DOHH2 (cell line): ENCODE measurements around the gene NKX2-3.

ENCODE experiments used
- H3F3A ChIP-seq: fragments of 200-600 bp; sonication (generic), shearing (Covaris generic); 2 replicates; pipeline ENCODE4 v1.6.0; 2016; ENCODE audit warnings: antibody characterized with exemption, mild to moderate bottlenecking; ENCODE audit not compliant: control insufficient read depth, insufficient read depth
- H3K27ac ChIP-seq: fragments of 200-600 bp; sonication (generic); 2 replicates; pipeline ENCODE4 v1.5.1; 2014; ENCODE audit warnings: low read depth, mild to moderate bottlenecking, low read length, moderate library complexity
- H3K27me3 ChIP-seq: fragments of 200-600 bp; sonication (generic); 2 replicates; pipeline ENCODE4 v1.6.1; 2014; ENCODE audit warnings: mild to moderate bottlenecking, low read length, mixed read lengths; ENCODE audit not compliant: control insufficient read depth
- H3K36me3 ChIP-seq: fragments of 200-600 bp; sonication (generic); 2 replicates; pipeline ENCODE4 v1.6.1; 2014; ENCODE audit warnings: mild to moderate bottlenecking, low read length, moderate library complexity, mixed read lengths; ENCODE audit not compliant: control insufficient read depth
- H3K4me1 ChIP-seq: fragments of 200-600 bp; sonication (generic); 2 replicates; pipeline ENCODE4 v1.6.1; 2014; ENCODE audit warnings: mild to moderate bottlenecking, low read length, mixed read lengths; ENCODE audit not compliant: control insufficient read depth
- H3K4me2 ChIP-seq: fragments of 200-600 bp; sonication (generic); 2 replicates; pipeline ENCODE4 v1.6.0; 2014; ENCODE audit warnings: mild to moderate bottlenecking, low read length, moderate library complexity
- H3K4me3 ChIP-seq: fragments of 200-600 bp; sonication (generic); 2 replicates; pipeline ENCODE4 v1.5.1; 2014; ENCODE audit warnings: mild to moderate bottlenecking, low read length, mixed read lengths
- H3K79me2 ChIP-seq: fragments of 200-600 bp; sonication (generic); 2 replicates; pipeline ENCODE4 v1.6.1; 2014; ENCODE audit warnings: mild to moderate bottlenecking, low read length, mixed read lengths; ENCODE audit not compliant: control insufficient read depth
- H3K9me2 ChIP-seq: fragments of 200-600 bp; sonication (generic); replicated peaks from 2 replicates; pipeline ENCODE4 v1.6.1; 2014; ENCODE audit warnings: mild to moderate bottlenecking, low read length, mixed read lengths; ENCODE audit not compliant: control insufficient read depth
- H3K9me3 ChIP-seq: fragments of 200-600 bp; sonication (generic); 2 replicates; pipeline ENCODE4 v1.6.1; 2014; ENCODE audit warnings: antibody characterized with exemption, low read length, mixed read lengths; ENCODE audit not compliant: control insufficient read depth, insufficient read depth
- H4K20me1 ChIP-seq: fragments of 200-600 bp; sonication (generic); 2 replicates; pipeline ENCODE4 v1.6.0; 2014; ENCODE audit warnings: low read depth, mild to moderate bottlenecking, antibody characterized with exemption, low read length, moderate library complexity; ENCODE audit not compliant: control insufficient read depth, insufficient read depth
- EZH2phosphoT487 ChIP-seq: fragments of 200-600 bp; sonication (generic); IDR thresholded peaks from 2 replicates; pipeline ENCODE4 v1.6.1; 2017; ENCODE audit warnings: borderline replicate concordance, mild to moderate bottlenecking, antibody characterized with exemption, low read length, moderate library complexity, mixed read lengths
- TF ChIP-seq, protein P1 (sequence below): fragments of 200-600 bp; sonication (generic); IDR thresholded peaks from one replicate; pipeline ENCODE4 v1.5.1; 2014; ENCODE audit warnings: antibody characterized with exemption, mild to moderate bottlenecking, low read depth, low read length; ENCODE audit not compliant: poor library complexity, severe bottlenecking

Gene NKX2-3

GRCh38 chr10:99524736-99525380 lies 7.9 kb upstream of the NKX2-3 start:
- TF ChIP-seq EZH2phosphoT487: no peak
- no peak overlapping the region for H3K27ac ChIP-seq
- H3K4me1 ChIP-seq: no peaks in the 10 kb centered on the region
- no peak overlapping the region for H3K4me2 ChIP-seq
- H4K20me1 ChIP-seq: no peaks in the 10 kb centered on the region
- H3K36me3 ChIP-seq: no peaks in the 10 kb centered on the region
- H3K9me3 ChIP-seq: no peaks in the 10 kb centered on the region
- H3K4me3 ChIP-seq: no peak overlapping the region
- no peaks in the 10 kb centered on the region for H3K9me2 ChIP-seq
- H3F3A ChIP-seq: no peaks in the 10 kb centered on the region
- H3K27me3 ChIP-seq: peaks cover 14% of the 10 kb centered on the region
- H3K79me2 ChIP-seq: no peaks in the 10 kb centered on the region

DNA sequence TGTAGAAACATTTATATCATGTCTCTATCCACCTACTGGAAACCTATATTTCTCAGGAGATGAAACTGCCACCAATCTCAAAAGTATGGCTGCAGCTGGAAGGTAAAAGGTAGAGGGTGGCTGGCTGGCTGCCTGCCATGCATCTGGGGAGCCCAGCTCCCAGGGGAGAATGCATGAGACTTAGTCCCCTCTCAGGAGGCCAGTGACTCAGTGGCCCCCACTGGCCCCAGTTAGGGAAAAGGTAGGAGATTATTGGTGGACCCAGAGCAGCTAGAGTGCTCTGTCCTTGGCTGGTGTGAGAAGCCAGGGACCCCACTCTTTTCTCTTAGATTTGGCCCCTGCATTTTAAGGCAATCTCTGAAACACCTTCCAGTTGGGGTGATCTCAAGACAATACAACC lies 6.8 kb upstream of the NKX2-3 start:
- H3K36me3 ChIP-seq: no peaks in the 10 kb centered on the region
- H4K20me1 ChIP-seq: no peaks in the 10 kb centered on the region
- H3K79me2 ChIP-seq: no peaks in the 10 kb centered on the region
- no peak overlapping the region for H3K27ac ChIP-seq
- no peaks in the 10 kb centered on the region for H3F3A ChIP-seq
- H3K9me3 ChIP-seq: no peaks in the 10 kb centered on the region
- TF ChIP-seq EZH2phosphoT487: no peak
- TF ChIP-seq, protein P1, sequence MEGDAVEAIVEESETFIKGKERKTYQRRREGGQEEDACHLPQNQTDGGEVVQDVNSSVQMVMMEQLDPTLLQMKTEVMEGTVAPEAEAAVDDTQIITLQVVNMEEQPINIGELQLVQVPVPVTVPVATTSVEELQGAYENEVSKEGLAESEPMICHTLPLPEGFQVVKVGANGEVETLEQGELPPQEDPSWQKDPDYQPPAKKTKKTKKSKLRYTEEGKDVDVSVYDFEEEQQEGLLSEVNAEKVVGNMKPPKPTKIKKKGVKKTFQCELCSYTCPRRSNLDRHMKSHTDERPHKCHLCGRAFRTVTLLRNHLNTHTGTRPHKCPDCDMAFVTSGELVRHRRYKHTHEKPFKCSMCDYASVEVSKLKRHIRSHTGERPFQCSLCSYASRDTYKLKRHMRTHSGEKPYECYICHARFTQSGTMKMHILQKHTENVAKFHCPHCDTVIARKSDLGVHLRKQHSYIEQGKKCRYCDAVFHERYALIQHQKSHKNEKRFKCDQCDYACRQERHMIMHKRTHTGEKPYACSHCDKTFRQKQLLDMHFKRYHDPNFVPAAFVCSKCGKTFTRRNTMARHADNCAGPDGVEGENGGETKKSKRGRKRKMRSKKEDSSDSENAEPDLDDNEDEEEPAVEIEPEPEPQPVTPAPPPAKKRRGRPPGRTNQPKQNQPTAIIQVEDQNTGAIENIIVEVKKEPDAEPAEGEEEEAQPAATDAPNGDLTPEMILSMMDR: no peak
- H3K4me2 ChIP-seq: no peak overlapping the region
- no peaks in the 10 kb centered on the region for H3K4me1 ChIP-seq
- H3K27me3 ChIP-seq: peaks cover 19% of the 10 kb centered on the region
- no peaks in the 10 kb centered on the region for H3K9me2 ChIP-seq
- H3K4me3 ChIP-seq: no peak overlapping the region

GRCh38 chr10:99526861-99527504 lies 5.8 kb upstream of the NKX2-3 start:
- H3K9me3 ChIP-seq: no peaks in the 10 kb centered on the region
- H4K20me1 ChIP-seq: no peaks in the 10 kb centered on the region
- H3K79me2 ChIP-seq: no peaks in the 10 kb centered on the region
- H3K4me2 ChIP-seq: no peak overlapping the region
- H3K4me3 ChIP-seq: no peak overlapping the region
- TF ChIP-seq, protein P1: no peak
- no peak for TF ChIP-seq EZH2phosphoT487
- peaks cover 24% of the 10 kb centered on the region for H3K27me3 ChIP-seq
- H3K4me1 ChIP-seq: no peaks in the 10 kb centered on the region
- H3K27ac ChIP-seq: no peak overlapping the region
- no peaks in the 10 kb centered on the region for H3K36me3 ChIP-seq
- H3K9me2 ChIP-seq: no peaks in the 10 kb centered on the region
- no peaks in the 10 kb centered on the region for H3F3A ChIP-seq
